GM23338 (cell line): Measurements from ENCODE around the gene DPYD.

Source experiments
- CREB1 ChIP-seq: fragments of 250-450 bp; sonication (Bioruptor Pico); IDR thresholded peaks from 2 replicates; pipeline ENCODE4 v1.5.0; 2020; ENCODE audit warnings: low read depth, mild to moderate bottlenecking, moderate library complexity
- EZH2 ChIP-seq: fragments of 200-600 bp; sonication (generic); IDR thresholded peaks from one replicate; pipeline ENCODE4 v1.8.0; 2017; ENCODE audit warnings: antibody characterized with exemption, mild to moderate bottlenecking, low read depth; ENCODE audit not compliant: unreplicated experiment
- EZH2phosphoT487 ChIP-seq: fragments of 200-600 bp; sonication (generic); IDR thresholded peaks from one replicate; pipeline ENCODE4 v1.8.1; 2018; ENCODE audit warnings: antibody characterized with exemption; ENCODE audit not compliant: unreplicated experiment
- JUNB ChIP-seq: IDR thresholded peaks from one replicate; pipeline ENCODE4 v1.6.1; 2016; ENCODE audit warnings: antibody characterized with exemption; ENCODE audit not compliant: unreplicated experiment
- NANOG ChIP-seq: IDR thresholded peaks from 2 replicates; pipeline ENCODE4 v1.6.1; 2016; ENCODE audit warnings: antibody characterized with exemption, borderline replicate concordance
- POLR2AphosphoS5 ChIP-seq: IDR thresholded peaks from 2 replicates; pipeline ENCODE4 v1.6.1; 2016; ENCODE audit warnings: antibody characterized with exemption, low read depth
- STAT1 ChIP-seq: IDR thresholded peaks from one replicate; pipeline ENCODE4 v1.6.1; 2016; ENCODE audit warnings: antibody characterized with exemption; ENCODE audit not compliant: unreplicated experiment
- ZNF114 ChIP-seq: fragments of 250-450 bp; sonication (Bioruptor Pico); IDR thresholded peaks from 2 replicates; pipeline ENCODE4 v1.5.0; 2020; ENCODE audit warnings: mild to moderate bottlenecking, moderate library complexity
- ZNF331 ChIP-seq: fragments of 250-450 bp; sonication (Bioruptor Pico); IDR thresholded peaks from 2 replicates; pipeline ENCODE4 v1.5.0; 2020; ENCODE audit warnings: low read depth, mild to moderate bottlenecking, moderate library complexity
- TF ChIP-seq, protein P1 (sequence below), 2 experiments: fragments of 200-600 bp in 1 of 2; sonication (generic) in 1 of 2; conservative IDR thresholded peaks; 2 replicates each; pipeline versions ENCODE4 v1.5.1 to v1.6.1; 2016 to 2017; ENCODE audit warnings: antibody characterized with exemption in 2 of 2, low read depth in 2 of 2, mild to moderate bottlenecking in 2 of 2, moderate library complexity in 1 of 2
- TF ChIP-seq, protein P2 (sequence below): IDR thresholded peaks from 2 replicates; pipeline ENCODE4 v1.6.1; 2016; ENCODE audit warnings: antibody characterized with exemption
- TF ChIP-seq, protein P3 (sequence below): IDR thresholded peaks from one replicate; pipeline ENCODE4 v1.6.1; 2018; ENCODE audit warnings: antibody characterized with exemption; ENCODE audit not compliant: unreplicated experiment

DNA sequence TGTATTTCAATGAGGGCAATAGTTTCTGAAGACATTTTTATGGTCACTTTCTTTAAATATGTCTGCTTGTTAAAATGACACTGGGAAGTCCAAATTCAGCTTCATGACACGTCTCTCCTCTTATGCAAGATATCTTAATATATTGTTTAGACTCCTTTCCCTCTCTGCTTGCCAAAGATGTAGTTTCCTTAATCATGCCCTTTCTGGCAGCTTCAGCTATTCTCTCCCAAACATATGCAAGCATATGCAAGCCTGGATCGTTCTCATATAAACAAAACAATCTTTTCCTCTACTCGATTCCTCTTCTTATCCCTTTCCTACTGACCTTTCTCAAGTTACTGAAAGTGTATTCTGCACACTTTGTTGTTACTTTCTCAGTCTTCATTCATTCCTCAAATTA, 827.1 kb downstream of the DPYD start:
- TF ChIP-seq, protein P1, sequence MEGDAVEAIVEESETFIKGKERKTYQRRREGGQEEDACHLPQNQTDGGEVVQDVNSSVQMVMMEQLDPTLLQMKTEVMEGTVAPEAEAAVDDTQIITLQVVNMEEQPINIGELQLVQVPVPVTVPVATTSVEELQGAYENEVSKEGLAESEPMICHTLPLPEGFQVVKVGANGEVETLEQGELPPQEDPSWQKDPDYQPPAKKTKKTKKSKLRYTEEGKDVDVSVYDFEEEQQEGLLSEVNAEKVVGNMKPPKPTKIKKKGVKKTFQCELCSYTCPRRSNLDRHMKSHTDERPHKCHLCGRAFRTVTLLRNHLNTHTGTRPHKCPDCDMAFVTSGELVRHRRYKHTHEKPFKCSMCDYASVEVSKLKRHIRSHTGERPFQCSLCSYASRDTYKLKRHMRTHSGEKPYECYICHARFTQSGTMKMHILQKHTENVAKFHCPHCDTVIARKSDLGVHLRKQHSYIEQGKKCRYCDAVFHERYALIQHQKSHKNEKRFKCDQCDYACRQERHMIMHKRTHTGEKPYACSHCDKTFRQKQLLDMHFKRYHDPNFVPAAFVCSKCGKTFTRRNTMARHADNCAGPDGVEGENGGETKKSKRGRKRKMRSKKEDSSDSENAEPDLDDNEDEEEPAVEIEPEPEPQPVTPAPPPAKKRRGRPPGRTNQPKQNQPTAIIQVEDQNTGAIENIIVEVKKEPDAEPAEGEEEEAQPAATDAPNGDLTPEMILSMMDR (conservative IDR thresholded peaks at IDR 0.05; ENCODE audit: low read depth in 2 of 2) = no peak
- TF ChIP-seq EZH2 = no peak
- no peak for TF ChIP-seq EZH2phosphoT487
- TF ChIP-seq, protein P2, sequence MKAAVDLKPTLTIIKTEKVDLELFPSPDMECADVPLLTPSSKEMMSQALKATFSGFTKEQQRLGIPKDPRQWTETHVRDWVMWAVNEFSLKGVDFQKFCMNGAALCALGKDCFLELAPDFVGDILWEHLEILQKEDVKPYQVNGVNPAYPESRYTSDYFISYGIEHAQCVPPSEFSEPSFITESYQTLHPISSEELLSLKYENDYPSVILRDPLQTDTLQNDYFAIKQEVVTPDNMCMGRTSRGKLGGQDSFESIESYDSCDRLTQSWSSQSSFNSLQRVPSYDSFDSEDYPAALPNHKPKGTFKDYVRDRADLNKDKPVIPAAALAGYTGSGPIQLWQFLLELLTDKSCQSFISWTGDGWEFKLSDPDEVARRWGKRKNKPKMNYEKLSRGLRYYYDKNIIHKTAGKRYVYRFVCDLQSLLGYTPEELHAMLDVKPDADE = no peak
- TF ChIP-seq STAT1 = no peak
- no peak for TF ChIP-seq ZNF114 (CRISPR knock-in tag)
- TF ChIP-seq, protein P3, sequence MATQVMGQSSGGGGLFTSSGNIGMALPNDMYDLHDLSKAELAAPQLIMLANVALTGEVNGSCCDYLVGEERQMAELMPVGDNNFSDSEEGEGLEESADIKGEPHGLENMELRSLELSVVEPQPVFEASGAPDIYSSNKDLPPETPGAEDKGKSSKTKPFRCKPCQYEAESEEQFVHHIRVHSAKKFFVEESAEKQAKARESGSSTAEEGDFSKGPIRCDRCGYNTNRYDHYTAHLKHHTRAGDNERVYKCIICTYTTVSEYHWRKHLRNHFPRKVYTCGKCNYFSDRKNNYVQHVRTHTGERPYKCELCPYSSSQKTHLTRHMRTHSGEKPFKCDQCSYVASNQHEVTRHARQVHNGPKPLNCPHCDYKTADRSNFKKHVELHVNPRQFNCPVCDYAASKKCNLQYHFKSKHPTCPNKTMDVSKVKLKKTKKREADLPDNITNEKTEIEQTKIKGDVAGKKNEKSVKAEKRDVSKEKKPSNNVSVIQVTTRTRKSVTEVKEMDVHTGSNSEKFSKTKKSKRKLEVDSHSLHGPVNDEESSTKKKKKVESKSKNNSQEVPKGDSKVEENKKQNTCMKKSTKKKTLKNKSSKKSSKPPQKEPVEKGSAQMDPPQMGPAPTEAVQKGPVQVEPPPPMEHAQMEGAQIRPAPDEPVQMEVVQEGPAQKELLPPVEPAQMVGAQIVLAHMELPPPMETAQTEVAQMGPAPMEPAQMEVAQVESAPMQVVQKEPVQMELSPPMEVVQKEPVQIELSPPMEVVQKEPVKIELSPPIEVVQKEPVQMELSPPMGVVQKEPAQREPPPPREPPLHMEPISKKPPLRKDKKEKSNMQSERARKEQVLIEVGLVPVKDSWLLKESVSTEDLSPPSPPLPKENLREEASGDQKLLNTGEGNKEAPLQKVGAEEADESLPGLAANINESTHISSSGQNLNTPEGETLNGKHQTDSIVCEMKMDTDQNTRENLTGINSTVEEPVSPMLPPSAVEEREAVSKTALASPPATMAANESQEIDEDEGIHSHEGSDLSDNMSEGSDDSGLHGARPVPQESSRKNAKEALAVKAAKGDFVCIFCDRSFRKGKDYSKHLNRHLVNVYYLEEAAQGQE = no peak
- TF ChIP-seq POLR2AphosphoS5 = no peak
- no peak for TF ChIP-seq NANOG
- TF ChIP-seq JUNB = no peak
- TF ChIP-seq ZNF331 (CRISPR knock-in tag) = no peak
- TF ChIP-seq CREB1 (CRISPR knock-in tag) = no peak
